Measurements from ENCODE around the gene ATAD1.

Gene ATAD1

DNA sequence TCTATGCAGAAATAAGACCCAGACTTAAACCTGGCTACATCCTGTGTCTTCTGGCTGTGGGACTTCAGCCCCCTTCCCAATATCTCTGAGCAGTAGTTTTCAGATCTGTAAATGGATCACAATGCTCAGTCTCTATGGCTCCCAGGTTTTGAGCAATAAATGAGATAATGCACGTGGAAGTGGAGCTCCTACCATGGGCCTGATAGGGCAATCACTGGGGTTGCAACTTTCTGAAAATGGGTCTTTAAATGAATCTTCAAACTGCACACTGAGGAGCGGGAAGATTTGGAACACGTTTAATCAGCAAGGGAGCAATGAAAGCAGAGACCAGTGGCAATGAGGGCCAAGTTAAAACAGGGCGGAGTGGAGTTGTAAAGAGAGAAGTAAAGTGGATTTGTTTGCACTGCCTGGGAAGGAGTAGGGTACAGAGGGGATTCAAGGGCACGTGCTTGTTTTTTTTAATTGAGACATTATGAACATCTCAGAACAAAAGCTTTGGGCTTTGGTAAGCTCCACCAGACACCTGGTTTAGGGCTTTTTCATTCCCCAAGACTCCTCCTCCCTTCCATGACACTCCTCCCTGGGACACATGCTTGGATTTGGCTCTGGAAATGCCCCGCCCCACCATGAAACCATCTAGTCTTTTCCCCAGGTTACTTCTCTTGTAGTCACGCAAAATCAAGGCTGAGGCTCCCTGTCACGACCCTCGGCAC is 115.6 kb downstream of the ATAD1 start:
- TF ChIP-seq CREB1 (IDR thresholded peaks at IDR 0.05; ENCODE audit: low read depth) (no peak), FOXM1 (IDR thresholded peaks at IDR 0.05; ENCODE audit: borderline replicate concordance, low read depth) (no peak), CEBPB (IDR thresholded peaks at IDR 0.05) (no peak), TEAD4 (IDR thresholded peaks at IDR 0.05) (no peak), ZBTB7A (IDR thresholded peaks at IDR 0.05; ENCODE audit: low read depth) (no peak), TCF12 (IDR thresholded peaks at IDR 0.05; ENCODE audit: low read depth) (no peak), RAD21 (IDR thresholded peaks at IDR 0.05; ENCODE audit: low read depth) (no peak), USF1 (IDR thresholded peaks at IDR 0.05) (no peak), EP300 (IDR thresholded peaks at IDR 0.05; ENCODE audit: borderline replicate concordance) (no peak), REST (IDR thresholded peaks at IDR 0.05; ENCODE audit: low read depth) (no peak), NFIC (IDR thresholded peaks at IDR 0.05) (no peak), MAX (IDR thresholded peaks at IDR 0.05) (no peak), TAF1 (IDR thresholded peaks at IDR 0.05; ENCODE audit: low read depth) (no peak)

Measured in Ishikawa (cell line).